Measurements from ENCODE around the gene RGMA.

RGMA gene

GRCh38 chr15:93001156-93001555 lies 87.9 kb downstream of the RGMA start:
- no peak for DNase-seq

- no peak for DNase-seq
Observed at GRCh38 chr15:92997821-92998220, 91.2 kb downstream of the RGMA start.

GRCh38 chr15:92992720-92993119 lies 96.3 kb downstream of the RGMA start:
- DNase-seq = no peak

- DNase-seq = no peak
Observed at GRCh38 chr15:92990031-92990430, 99.0 kb downstream of the RGMA start.

GRCh38 chr15:92989470-92989869 lies 99.5 kb downstream of the RGMA start:
- no peak for DNase-seq
